T-helper 1 cell (primary cell): ENCODE measurements around the gene IL17RB.

Experiments used
- DNase-seq, 5 donors: peaks; one replicate each; pipeline ENCODE4 v3.0.0-alpha.2; 2012 to 2020

Gene IL17RB

GRCh38 chr3:53813229-53813628, 33.1 kb upstream of the IL17RB start:
- DNase-seq: no peak

GRCh38 chr3:53813876-53814275, 32.5 kb upstream of the IL17RB start:
- DNase-seq: no peak

DNA sequence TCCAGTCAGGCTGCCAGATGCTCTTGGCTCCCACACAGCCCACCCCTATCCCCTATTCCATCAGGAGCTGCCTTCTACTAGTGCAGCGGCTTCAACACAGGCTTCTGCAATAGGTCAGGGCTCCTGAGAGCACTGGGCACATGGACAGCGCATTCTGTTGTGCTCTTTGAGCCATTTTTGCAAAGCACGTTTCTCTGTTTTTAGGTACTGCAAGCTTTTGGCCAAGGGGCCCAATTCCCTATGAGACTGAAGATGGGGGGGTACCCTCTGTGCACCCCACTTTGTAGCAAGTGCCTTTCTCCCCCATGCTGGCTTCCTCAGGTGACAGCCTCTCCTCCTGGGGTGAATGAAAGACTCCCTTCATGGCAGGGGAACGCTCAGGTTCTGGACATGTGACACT, 31.3 kb upstream of the IL17RB start:
- DNase-seq: no peak

GRCh38 chr3:53815651-53816050, 30.7 kb upstream of the IL17RB start:
- DNase-seq: no peak

DNA sequence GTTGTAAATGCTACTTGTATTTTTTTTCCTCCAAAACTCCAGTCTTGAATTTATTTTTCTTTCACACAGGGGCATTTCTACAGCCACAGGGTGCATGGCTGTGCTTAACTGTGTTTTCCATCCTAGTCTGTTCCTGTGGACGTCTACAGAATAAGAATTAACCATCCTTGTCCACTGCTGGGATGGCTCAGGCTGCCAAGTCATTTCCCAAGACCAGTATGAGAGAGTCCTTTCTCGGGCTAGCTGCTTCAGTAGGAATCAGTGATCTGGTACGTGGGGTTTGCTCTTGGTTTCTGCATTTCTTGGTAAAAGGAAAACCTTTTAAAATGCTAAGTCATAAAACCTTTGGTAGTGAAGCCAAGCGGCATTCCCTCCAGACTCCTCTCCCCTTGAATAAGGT, 29.9 kb upstream of the IL17RB start:
- DNase-seq: no peak

DNA sequence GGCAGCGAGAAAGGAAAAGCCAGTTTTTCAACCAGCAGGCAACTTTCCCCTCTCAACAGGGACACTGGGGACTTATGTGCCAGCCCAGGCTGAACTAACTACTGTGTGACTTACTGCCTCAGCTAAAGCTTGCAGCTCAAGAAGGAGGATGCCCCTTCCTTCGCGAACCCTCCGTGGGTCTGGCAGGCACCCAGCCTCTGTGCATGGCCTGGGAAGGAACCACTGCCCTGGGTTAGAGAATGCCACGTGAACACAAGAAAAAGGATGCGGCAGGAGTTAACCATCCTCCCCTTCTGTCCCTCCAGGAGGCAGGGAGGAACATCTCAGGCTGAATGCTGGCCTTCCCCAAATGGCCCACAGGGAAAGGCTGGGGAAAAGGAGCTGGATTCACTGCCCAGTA, 29.2 kb upstream of the IL17RB start:
- DNase-seq: no peak

- no peak for DNase-seq
Measured at GRCh38 chr3:53817809-53818208, 28.6 kb upstream of the IL17RB start.

GRCh38 chr3:53818221-53819162, 27.9 kb upstream of the IL17RB start:
- no peak for DNase-seq

- no peak for DNase-seq
Measured at GRCh38 chr3:53819163-53819868, 27.1 kb upstream of the IL17RB start.

DNA sequence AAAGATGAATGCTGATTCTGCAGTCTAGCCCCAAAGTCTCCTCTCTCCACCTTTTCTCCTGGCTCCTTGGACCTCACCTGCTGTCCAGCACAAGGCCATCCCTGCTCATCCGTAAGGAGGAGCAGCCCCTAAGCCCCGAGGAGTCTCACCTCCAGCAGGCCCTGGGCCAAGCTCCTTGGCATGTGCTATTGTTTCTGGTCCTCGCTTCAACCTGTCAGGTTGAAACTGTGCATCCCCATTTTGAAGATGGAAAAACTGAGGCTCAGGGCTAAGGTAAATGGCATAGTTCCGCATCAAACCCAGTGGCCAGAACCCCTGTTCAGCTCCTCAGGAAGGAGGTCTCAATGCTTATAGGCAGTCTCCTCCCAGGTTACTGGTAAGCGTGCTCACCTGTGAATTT, 26.3 kb upstream of the IL17RB start:
- DNase-seq: no peak

DNA sequence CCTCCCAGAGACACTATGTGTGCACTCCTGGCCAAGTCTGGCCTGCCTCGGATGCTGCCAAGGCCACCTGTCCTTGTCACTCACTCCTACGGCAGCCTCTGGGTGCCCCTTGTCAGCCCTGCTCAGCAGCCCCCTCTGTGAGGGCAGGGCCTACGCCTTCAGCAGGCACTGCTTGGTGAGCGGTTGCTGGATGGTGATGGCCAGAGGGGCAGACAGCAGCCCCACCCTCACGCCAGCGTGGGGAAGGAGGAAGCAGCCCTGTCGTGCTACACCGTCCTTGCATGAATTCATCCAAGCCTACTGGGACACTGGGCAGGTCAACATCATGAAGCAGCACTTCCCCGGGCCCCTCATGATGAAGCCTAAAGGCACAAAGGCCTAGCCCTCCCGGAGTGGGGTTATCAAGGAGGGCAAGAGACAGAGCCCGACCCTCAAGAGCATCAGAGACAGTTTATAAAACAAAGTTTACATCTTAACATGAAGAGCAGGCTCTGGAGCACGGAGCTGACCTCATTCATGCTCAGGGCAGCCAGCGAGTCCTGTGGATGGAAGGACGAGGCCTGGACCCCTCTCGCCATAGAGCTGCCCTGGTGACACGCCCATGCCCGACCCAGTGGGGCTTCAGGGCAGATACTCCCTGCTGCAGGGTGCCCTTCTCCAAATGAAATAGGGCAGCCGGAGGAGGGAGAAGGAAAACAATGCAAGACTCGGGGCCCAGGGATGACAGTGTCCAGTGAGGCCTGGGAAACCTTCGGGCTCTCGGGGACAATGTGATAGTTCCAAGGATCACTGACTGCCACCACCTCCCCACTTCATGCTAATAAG, 25.4 kb upstream of the IL17RB start:
- no peak for DNase-seq

GRCh38 chr3:53821631-53822121, 24.7 kb upstream of the IL17RB start:
- no peak for DNase-seq

GRCh38 chr3:53822331-53822741, 24.0 kb upstream of the IL17RB start:
- no peak for DNase-seq

DNA sequence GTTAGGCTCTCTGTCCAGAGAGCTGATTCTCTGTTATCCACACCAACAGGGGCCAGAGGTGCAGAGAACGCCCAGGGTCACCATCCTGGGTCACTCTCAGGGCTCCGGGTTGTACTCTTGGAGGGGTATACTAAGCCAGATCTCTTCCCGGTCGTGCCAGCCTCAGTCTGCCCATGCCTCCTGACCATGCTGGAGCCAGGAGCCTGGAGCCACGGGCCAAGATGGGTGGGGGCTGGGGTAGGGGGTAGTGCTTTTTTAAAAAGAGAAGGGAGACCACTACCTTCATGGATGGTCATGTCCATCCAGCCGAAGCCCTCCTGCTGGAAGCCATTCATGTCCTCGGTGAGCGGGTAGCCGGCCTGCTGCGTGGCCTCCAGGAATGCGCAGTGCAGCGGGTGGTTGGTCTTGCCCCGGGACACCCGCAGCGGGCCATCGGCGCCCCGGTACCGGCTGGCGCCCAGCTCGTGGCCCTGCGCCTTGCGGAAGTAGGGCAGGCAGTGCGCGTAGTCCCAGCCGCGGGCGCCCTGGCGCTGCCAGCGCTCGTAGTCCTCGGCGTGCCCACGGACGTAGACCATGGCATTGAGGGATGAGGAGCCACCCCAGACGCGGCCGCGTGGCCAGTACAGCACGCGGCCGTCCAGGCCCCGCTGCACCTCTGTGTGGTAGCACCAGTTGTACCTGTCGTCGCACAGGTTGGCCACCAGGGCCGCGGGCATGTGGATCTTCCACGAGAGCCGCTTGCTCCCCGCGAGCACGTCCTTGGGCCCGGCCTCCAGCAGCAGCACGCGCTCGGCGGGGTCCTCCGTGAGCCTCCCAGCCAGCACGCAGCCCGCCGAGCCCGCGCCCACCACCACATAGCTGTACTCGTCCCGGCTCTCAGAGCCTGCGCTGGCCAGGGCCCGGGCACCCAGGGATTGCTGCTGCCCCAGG, 23.1 kb upstream of the IL17RB start:
- DNase-seq: no peak

- no peak for DNase-seq
Measured at GRCh38 chr3:53823956-53824657, 22.3 kb upstream of the IL17RB start.

GRCh38 chr3:53824795-53825194, 21.6 kb upstream of the IL17RB start:
- DNase-seq: no peak

DNA sequence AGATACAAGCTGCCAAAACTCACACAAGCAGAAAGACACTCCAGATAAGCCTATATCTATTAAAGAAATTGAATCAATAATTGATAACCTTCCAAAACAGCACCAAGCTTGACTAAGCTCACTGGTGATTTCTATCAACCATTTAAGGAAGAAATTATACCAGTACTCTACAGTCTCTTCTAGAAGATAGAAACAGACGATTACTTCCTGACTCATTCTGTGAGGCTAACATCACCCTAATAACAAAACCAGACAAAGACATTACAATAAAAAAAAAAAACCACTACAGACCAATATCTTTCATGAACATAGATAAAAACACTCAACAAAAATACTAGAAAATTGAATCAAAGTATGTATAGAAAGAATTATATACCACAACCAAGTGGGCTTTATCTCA, 20.3 kb upstream of the IL17RB start:
- DNase-seq: no peak

GRCh38 chr3:53828581-53828980, 17.8 kb upstream of the IL17RB start:
- DNase-seq: no peak

DNA sequence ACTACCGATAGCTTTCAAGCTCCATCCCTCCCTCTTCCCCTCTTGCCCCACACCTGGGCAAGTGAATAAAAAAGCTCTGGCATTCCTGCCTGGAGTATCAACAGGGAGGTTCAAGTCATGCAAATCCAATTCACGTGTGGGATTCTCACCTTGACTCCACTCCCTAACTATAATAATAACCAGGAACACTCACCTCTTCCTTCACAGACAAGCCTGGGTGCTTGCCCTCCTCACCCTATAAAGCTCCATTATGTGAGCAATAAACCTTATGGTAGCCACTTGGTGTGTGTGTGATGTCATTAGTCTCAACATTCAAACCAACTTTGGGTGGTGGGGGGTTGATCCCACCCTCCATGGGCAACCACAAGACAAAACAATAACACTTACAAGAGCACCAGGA, 16.8 kb upstream of the IL17RB start:
- no peak for DNase-seq

DNA sequence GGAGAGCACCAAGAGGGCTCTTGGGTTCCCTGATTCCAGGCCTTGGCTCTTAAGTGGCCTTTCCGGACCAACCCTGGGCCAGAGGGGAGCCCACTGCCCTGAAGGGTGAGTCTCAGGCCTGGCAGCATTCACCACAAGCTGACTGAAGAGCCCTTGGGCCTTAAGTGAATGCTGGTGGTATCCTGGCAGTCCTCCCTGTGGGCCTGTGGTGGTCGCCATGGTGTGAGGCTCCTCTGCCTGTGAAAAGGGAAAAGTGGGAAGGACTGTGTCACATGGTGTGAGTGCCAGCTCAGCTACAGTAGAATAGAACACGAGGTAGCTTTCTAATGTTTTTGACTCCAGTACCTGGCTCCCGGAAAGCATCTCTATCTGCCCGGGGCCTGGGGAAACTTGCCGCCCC, 15.4 kb upstream of the IL17RB start:
- DNase-seq: no peak

DNA sequence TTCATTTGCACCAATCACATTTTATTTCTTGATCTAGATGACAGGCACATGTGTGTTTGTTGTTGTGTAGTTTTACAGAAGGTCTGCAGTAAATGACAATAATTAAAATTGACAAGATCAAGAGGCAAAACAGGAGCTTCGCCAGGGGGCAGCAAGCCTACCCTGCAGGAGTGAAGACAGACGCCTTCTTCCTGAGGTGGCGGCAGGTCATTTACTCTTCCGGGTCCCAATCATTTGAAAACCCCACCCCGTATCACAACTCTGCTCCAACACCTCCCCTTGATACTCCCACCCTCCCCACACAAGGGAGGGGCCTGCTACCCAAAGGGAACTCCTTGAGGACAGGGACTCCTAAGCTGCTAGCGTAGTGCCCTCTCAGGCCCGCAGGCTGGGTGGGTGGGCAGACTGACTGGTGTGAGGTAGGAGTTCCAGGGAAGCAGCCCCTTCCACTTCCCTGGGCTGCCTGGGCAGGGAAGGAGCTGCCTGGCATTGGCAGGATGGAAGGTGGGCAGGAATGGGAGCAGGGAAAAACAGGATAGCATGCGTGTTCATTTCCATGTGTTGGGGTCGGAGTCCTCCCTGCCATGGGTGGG, 13.2 kb upstream of the IL17RB start:
- DNase-seq: no peak
